SU-DHL-6 (cell line): ENCODE results near the gene DPM1.

Experiments
- H2AFZ ChIP-seq: fragments of 200-600 bp; sonication (generic); 2 replicates; pipeline ENCODE4 v1.6.1; 2014; ENCODE audit warnings: low read depth, mild to moderate bottlenecking, moderate library complexity, mixed read lengths, antibody characterized with exemption, low read length; ENCODE audit not compliant: severe bottlenecking
- H3F3A ChIP-seq: fragments of 200-600 bp; shearing (Covaris generic); 2 replicates; pipeline ENCODE4 v1.6.0; 2016; ENCODE audit warnings: antibody characterized with exemption, mild to moderate bottlenecking; ENCODE audit not compliant: insufficient read depth
- H3K27ac ChIP-seq: fragments of 200-600 bp; sonication (generic); 2 replicates; pipeline ENCODE4 v1.5.1; 2016; ENCODE audit warnings: low read depth, mild to moderate bottlenecking, low read length, moderate library complexity, mixed read lengths
- H3K27me3 ChIP-seq: fragments of 200-600 bp; sonication (generic), shearing (Covaris generic); 2 replicates; pipeline ENCODE4 v1.6.0; 2014; ENCODE audit warnings: mild to moderate bottlenecking, low read length
- H3K36me3 ChIP-seq: fragments of 200-600 bp; sonication (generic); 2 replicates; pipeline ENCODE4 v1.6.1; 2014; ENCODE audit warnings: mild to moderate bottlenecking, low read length, mixed read lengths
- H3K4me2 ChIP-seq: fragments of 300-600, 200-600 bp; shearing (Covaris generic), sonication (generic); 2 replicates; pipeline ENCODE4 v1.6.0; 2014; ENCODE audit warnings: low read length, low read depth, mild to moderate bottlenecking; ENCODE audit not compliant: poor library complexity, severe bottlenecking
- H3K4me3 ChIP-seq: fragments of 200-600 bp; sonication (generic); 2 replicates; pipeline ENCODE4 v1.5.1; 2014; ENCODE audit warnings: antibody characterized with exemption, low read length, mild to moderate bottlenecking, mixed read lengths; ENCODE audit not compliant: insufficient read depth, poor library complexity, severe bottlenecking
- H3K79me2 ChIP-seq: fragments of 200-600 bp; sonication (generic); 2 replicates; pipeline ENCODE4 v1.6.1; 2014; ENCODE audit warnings: mild to moderate bottlenecking, low read length, moderate library complexity; ENCODE audit not compliant: insufficient read depth
- H3K9ac ChIP-seq: fragments of 200-600 bp; sonication (generic); 2 replicates; pipeline ENCODE4 v1.7.0; 2014; ENCODE audit warnings: mild to moderate bottlenecking, low read length
- H3K9me2 ChIP-seq: fragments of 200-600 bp; sonication (generic); replicated peaks from 2 replicates; pipeline ENCODE4 v1.6.1; 2014; ENCODE audit warnings: low read length; ENCODE audit not compliant: insufficient read depth
- H3K9me3 ChIP-seq: fragments of 200-600 bp; sonication (generic); 2 replicates; pipeline ENCODE4 v1.6.1; 2014; ENCODE audit warnings: low read length, mixed read lengths; ENCODE audit not compliant: insufficient read depth
- H4K20me1 ChIP-seq: fragments of 200-600 bp; sonication (generic); 2 replicates; pipeline ENCODE4 v1.6.1; 2014; ENCODE audit warnings: low read depth, mild to moderate bottlenecking, antibody characterized with exemption, low read length, moderate library complexity, mixed read lengths
- EZH2phosphoT487 ChIP-seq: fragments of 200-600 bp; sonication (generic), shearing (Covaris generic); conservative IDR thresholded peaks from 2 replicates; pipeline ENCODE4 v1.6.1; 2018; ENCODE audit warnings: mild to moderate bottlenecking, antibody characterized with exemption, low read length, moderate library complexity, mixed read lengths
- TF ChIP-seq, protein P1 (sequence below): fragments of 200-600 bp; sonication (generic); IDR thresholded peaks from one replicate; pipeline ENCODE4 v1.5.1; 2017; ENCODE audit warnings: antibody characterized with exemption, mild to moderate bottlenecking, low read length, moderate library complexity; ENCODE audit not compliant: insufficient read depth, poor library complexity, severe bottlenecking

The DPM1 gene

GRCh38 chr20:50983321-50983720, 25.0 kb upstream of the DPM1 start:
- Histone ChIP-seq H3K9ac (no peak overlapping the region), H3K27ac (no peak overlapping the region), H3K4me3 (no peak overlapping the region), H4K20me1 (no peaks in the 10 kb centered on the region), H3K36me3 (no peaks in the 10 kb centered on the region), H3K9me3 (no peaks in the 10 kb centered on the region), H3K4me2 (no peak overlapping the region), H3K27me3 (no peaks in the 10 kb centered on the region), H3K79me2 (no peaks in the 10 kb centered on the region), H3K9me2 (no peaks in the 10 kb centered on the region), H2AFZ (no peak overlapping the region), H3F3A (no peaks in the 10 kb centered on the region)
- TF ChIP-seq, protein P1, sequence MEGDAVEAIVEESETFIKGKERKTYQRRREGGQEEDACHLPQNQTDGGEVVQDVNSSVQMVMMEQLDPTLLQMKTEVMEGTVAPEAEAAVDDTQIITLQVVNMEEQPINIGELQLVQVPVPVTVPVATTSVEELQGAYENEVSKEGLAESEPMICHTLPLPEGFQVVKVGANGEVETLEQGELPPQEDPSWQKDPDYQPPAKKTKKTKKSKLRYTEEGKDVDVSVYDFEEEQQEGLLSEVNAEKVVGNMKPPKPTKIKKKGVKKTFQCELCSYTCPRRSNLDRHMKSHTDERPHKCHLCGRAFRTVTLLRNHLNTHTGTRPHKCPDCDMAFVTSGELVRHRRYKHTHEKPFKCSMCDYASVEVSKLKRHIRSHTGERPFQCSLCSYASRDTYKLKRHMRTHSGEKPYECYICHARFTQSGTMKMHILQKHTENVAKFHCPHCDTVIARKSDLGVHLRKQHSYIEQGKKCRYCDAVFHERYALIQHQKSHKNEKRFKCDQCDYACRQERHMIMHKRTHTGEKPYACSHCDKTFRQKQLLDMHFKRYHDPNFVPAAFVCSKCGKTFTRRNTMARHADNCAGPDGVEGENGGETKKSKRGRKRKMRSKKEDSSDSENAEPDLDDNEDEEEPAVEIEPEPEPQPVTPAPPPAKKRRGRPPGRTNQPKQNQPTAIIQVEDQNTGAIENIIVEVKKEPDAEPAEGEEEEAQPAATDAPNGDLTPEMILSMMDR: no peak
- TF ChIP-seq EZH2phosphoT487: no peak

- Histone ChIP-seq H4K20me1 (no peaks in the 10 kb centered on the region), H2AFZ (no peak overlapping the region), H3K9me2 (no peaks in the 10 kb centered on the region), H3K27me3 (no peaks in the 10 kb centered on the region), H3K9ac (no peak overlapping the region), H3K79me2 (no peaks in the 10 kb centered on the region), H3K4me2 (no peak overlapping the region), H3K4me3 (no peak overlapping the region), H3F3A (no peaks in the 10 kb centered on the region), H3K9me3 (no peaks in the 10 kb centered on the region), H3K27ac (no peak overlapping the region), H3K36me3 (no peaks in the 10 kb centered on the region)
- TF ChIP-seq, protein P1: no peak
- no peak for TF ChIP-seq EZH2phosphoT487
These were observed 24.0 kb upstream of the DPM1 start for GRCh38 chr20:50982363-50982762.

DNA sequence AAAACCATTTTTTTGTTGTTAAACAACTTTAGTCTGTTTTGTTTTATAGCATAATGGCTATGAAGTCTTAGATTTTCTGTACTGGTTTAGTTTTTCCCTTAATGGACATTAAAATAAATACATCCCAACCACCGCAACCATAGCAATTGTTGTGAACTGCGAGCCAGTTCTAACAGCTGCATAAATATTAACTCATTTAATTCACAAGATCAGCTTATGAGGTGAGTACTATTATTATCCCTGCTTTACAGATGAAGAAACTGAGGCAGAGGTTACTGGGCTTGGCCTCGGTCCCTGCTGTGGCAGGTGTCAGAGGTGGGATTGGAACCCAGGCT, 23.3 kb upstream of the DPM1 start:
- H3K9me3 ChIP-seq: no peaks in the 10 kb centered on the region

More for the DNA sequence above, 23.3 kb upstream of the DPM1 start:
- H3K79me2 ChIP-seq: no peaks in the 10 kb centered on the region
- no peak overlapping the region for H2AFZ ChIP-seq
- H3K27me3 ChIP-seq: no peaks in the 10 kb centered on the region
- H3K4me3 ChIP-seq: no peak overlapping the region
- H4K20me1 ChIP-seq: no peaks in the 10 kb centered on the region
- H3K27ac ChIP-seq: no peak overlapping the region
- no peak overlapping the region for H3K9ac ChIP-seq
- H3F3A ChIP-seq: no peaks in the 10 kb centered on the region
- TF ChIP-seq EZH2phosphoT487: no peak
- TF ChIP-seq, protein P1: no peak
- no peak overlapping the region for H3K4me2 ChIP-seq
- no peaks in the 10 kb centered on the region for H3K36me3 ChIP-seq
- no peaks in the 10 kb centered on the region for H3K9me2 ChIP-seq
